Ishikawa (cell line): ENCODE data around the gene FAM83F.

ENCODE experiments used
- CEBPB ChIP-seq: IDR thresholded peaks from 2 replicates; pipeline ENCODE4 v1.6.1; 2012
- CREB1 ChIP-seq: IDR thresholded peaks from 2 replicates; pipeline ENCODE4 v1.6.1; 2012; ENCODE audit warnings: low read depth
- EGR1 ChIP-seq: IDR thresholded peaks from 2 replicates; pipeline ENCODE4 v1.6.1; 2012
- EP300 ChIP-seq: IDR thresholded peaks from 2 replicates; pipeline ENCODE4 v1.6.1; 2012; ENCODE audit warnings: borderline replicate concordance
- NFIC ChIP-seq: IDR thresholded peaks from 2 replicates; pipeline ENCODE4 v1.6.1; 2012
- RAD21 ChIP-seq: IDR thresholded peaks from 2 replicates; pipeline ENCODE4 v1.6.1; 2012; ENCODE audit warnings: low read depth
- TAF1 ChIP-seq: IDR thresholded peaks from 2 replicates; pipeline ENCODE4 v1.6.1; 2012; ENCODE audit warnings: low read depth, mild to moderate bottlenecking
- TEAD4 ChIP-seq: IDR thresholded peaks from 2 replicates; pipeline ENCODE4 v1.6.1; 2012
- YY1 ChIP-seq: IDR thresholded peaks from 2 replicates; pipeline ENCODE4 v1.6.1; 2012; ENCODE audit warnings: low read depth
- TF ChIP-seq, protein P1 (sequence below): IDR thresholded peaks from 2 replicates; pipeline ENCODE4 v1.6.1; 2012
- TF ChIP-seq, protein P2 (sequence below): IDR thresholded peaks from 2 replicates; pipeline ENCODE4 v1.6.1; 2012; ENCODE audit warnings: low read depth, mild to moderate bottlenecking

DNA sequence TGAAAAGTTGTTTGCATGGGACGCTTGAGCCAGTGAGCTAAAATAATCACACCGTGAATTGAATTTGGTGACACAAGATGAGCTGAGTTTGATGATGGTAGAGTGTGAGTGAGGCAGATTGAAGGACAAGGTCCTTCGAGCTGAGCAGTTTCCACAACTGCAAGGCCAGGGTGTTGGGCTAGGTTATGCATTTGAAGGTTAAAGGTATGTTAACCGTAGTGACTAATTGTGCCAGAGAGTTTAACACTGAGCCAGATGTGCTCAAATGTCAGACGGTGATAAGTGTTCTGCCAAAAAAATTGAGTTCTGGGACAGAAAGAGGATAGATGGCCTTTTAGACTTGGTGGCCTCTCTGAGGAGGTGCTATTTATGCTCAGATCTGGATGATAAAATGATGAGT lies 89.5 kb downstream of the FAM83F start:
- TF ChIP-seq EP300 = no peak
- TF ChIP-seq, protein P1, sequence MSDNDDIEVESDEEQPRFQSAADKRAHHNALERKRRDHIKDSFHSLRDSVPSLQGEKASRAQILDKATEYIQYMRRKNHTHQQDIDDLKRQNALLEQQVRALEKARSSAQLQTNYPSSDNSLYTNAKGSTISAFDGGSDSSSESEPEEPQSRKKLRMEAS = no peak
- TF ChIP-seq YY1 = no peak
- no peak for TF ChIP-seq CEBPB
- TF ChIP-seq RAD21 = no peak
- no peak for TF ChIP-seq CREB1
- TF ChIP-seq TAF1 = no peak
- TF ChIP-seq EGR1 = no peak
- TF ChIP-seq TEAD4 = no peak
- TF ChIP-seq, protein P2, sequence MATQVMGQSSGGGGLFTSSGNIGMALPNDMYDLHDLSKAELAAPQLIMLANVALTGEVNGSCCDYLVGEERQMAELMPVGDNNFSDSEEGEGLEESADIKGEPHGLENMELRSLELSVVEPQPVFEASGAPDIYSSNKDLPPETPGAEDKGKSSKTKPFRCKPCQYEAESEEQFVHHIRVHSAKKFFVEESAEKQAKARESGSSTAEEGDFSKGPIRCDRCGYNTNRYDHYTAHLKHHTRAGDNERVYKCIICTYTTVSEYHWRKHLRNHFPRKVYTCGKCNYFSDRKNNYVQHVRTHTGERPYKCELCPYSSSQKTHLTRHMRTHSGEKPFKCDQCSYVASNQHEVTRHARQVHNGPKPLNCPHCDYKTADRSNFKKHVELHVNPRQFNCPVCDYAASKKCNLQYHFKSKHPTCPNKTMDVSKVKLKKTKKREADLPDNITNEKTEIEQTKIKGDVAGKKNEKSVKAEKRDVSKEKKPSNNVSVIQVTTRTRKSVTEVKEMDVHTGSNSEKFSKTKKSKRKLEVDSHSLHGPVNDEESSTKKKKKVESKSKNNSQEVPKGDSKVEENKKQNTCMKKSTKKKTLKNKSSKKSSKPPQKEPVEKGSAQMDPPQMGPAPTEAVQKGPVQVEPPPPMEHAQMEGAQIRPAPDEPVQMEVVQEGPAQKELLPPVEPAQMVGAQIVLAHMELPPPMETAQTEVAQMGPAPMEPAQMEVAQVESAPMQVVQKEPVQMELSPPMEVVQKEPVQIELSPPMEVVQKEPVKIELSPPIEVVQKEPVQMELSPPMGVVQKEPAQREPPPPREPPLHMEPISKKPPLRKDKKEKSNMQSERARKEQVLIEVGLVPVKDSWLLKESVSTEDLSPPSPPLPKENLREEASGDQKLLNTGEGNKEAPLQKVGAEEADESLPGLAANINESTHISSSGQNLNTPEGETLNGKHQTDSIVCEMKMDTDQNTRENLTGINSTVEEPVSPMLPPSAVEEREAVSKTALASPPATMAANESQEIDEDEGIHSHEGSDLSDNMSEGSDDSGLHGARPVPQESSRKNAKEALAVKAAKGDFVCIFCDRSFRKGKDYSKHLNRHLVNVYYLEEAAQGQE = no peak
- no peak for TF ChIP-seq NFIC
